Measurements from ENCODE around the gene TAF3.
"Not testable (repeated sequence)": the region's sequence is repeated elsewhere in the genome, so short reads cannot be mapped to it uniquely, and the experiment has no call there.

Gene TAF3

GRCh38 chr10:7984325-7984724 is 166.0 kb downstream of the TAF3 start:
- DNase-seq, result no peak

GRCh38 chr10:7984896-7985295 is 166.6 kb downstream of the TAF3 start:
- DNase-seq, result peak; percentile 32

GRCh38 chr10:7986851-7987250 is 168.5 kb downstream of the TAF3 start:
- peak; percentile 48 for DNase-seq

- peak; percentile 2 for DNase-seq
Observed at GRCh38 chr10:7988989-7989388, 170.7 kb downstream of the TAF3 start.

GRCh38 chr10:7998831-7999230 is 180.5 kb downstream of the TAF3 start:
- no peak for DNase-seq

GRCh38 chr10:8004469-8005000 is 186.2 kb downstream of the TAF3 start:
- DNase-seq, result no peak

- DNase-seq, result no peak
Observed at GRCh38 chr10:8006274-8006999, 188.1 kb downstream of the TAF3 start.

GRCh38 chr10:8009031-8009430 is 190.7 kb downstream of the TAF3 start:
- no peak for DNase-seq

- no peak for DNase-seq
Observed at GRCh38 chr10:8013006-8013405, 194.7 kb downstream of the TAF3 start.

GRCh38 chr10:8013619-8014018 is 195.3 kb downstream of the TAF3 start:
- DNase-seq, result no peak

- DNase-seq, result no peak
Observed at GRCh38 chr10:8014649-8015048, 196.3 kb downstream of the TAF3 start.

GRCh38 chr10:8017277-8017676 is 199.0 kb downstream of the TAF3 start:
- DNase-seq, result peak; percentile 43

GRCh38 chr10:8023321-8023720 is 205.0 kb downstream of the TAF3 start:
- DNase-seq, result no peak

- no peak for DNase-seq
Observed at GRCh38 chr10:8023851-8024250, 205.5 kb downstream of the TAF3 start.

- DNase-seq, result no peak
Observed at GRCh38 chr10:8026349-8027259, 208.3 kb downstream of the TAF3 start.

GRCh38 chr10:8031211-8031610 is 212.9 kb downstream of the TAF3 start:
- DNase-seq, result not testable (repeated sequence)

GRCh38 chr10:8032558-8032957 is 214.3 kb downstream of the TAF3 start:
- no peak for DNase-seq

GRCh38 chr10:8033812-8034465 is 215.6 kb downstream of the TAF3 start:
- no peak for DNase-seq

GRCh38 chr10:8034466-8035005 is 216.2 kb downstream of the TAF3 start:
- DNase-seq, result no peak

GRCh38 chr10:8035006-8035640 is 216.8 kb downstream of the TAF3 start:
- no peak for DNase-seq

GRCh38 chr10:8035641-8036470 is 217.6 kb downstream of the TAF3 start:
- no peak for DNase-seq
